Hepatocyte (in vitro differentiated cells): ENCODE data around the gene SGTA. TPM values are rescaled to one million over a fixed set of nuclear protein-coding genes. Genes with fewer than 3 reads are reported as not detected.

Experiments
- DNase-seq: peaks from one replicate; pipeline ENCODE4 v3.0.0-alpha.2; 2016; ENCODE audit warnings: low spot score
- H2AFZ ChIP-seq: fragments of 200-600 bp; sonication (generic); 2 replicates; pipeline ENCODE4 v1.6.0; 2016; ENCODE audit warnings: antibody characterized with exemption, mild to moderate bottlenecking
- H3K27ac ChIP-seq: fragments of 200-600 bp; sonication (generic); 2 replicates; pipeline ENCODE4 v1.5.1; 2016; ENCODE audit warnings: mild to moderate bottlenecking
- H3K27me3 ChIP-seq: fragments of 200-600 bp; sonication (generic); 2 replicates; pipeline ENCODE4 v1.6.1; 2016
- H3K36me3 ChIP-seq: fragments of 200-600 bp; sonication (generic); replicated peaks from 2 replicates; pipeline ENCODE4 v1.5.1; 2016; ENCODE audit warnings: low read depth; ENCODE audit not compliant: insufficient read depth
- H3K4me1 ChIP-seq: fragments of 200-600 bp; sonication (generic); 2 replicates; pipeline ENCODE4 v1.5.1; 2016; ENCODE audit warnings: mild to moderate bottlenecking, moderate library complexity; ENCODE audit not compliant: insufficient read depth
- H3K4me2 ChIP-seq: fragments of 200-600 bp; sonication (generic); 2 replicates; pipeline ENCODE4 v1.6.0; 2016
- H3K4me3 ChIP-seq: fragments of 200-600 bp; sonication (generic); 2 replicates; pipeline ENCODE4 v1.5.1; 2016; ENCODE audit warnings: mild to moderate bottlenecking
- H3K79me2 ChIP-seq: fragments of 200-600 bp; sonication (generic); 2 replicates; pipeline ENCODE4 v1.6.0; 2017; ENCODE audit warnings: mild to moderate bottlenecking
- H3K9me2 ChIP-seq: fragments of 200-600 bp; sonication (generic); replicated peaks from 2 replicates; pipeline ENCODE4 v1.6.0; 2017; ENCODE audit warnings: mild to moderate bottlenecking; ENCODE audit not compliant: insufficient read depth
- H3K9me3 ChIP-seq: fragments of 200-600 bp; sonication (generic); 2 replicates; pipeline ENCODE4 v1.5.1; 2016; ENCODE audit warnings: low read depth, mild to moderate bottlenecking
- H4K20me1 ChIP-seq: fragments of 200-600 bp; sonication (generic); 2 replicates; pipeline ENCODE4 v1.6.0; 2016; ENCODE audit warnings: mild to moderate bottlenecking; ENCODE audit not compliant: insufficient read depth, poor library complexity, severe bottlenecking
- CTCF ChIP-seq: fragments of 200-600 bp; sonication (generic); IDR thresholded peaks from 2 replicates; pipeline ENCODE4 v1.5.1; 2016; ENCODE audit warnings: antibody characterized with exemption, mild to moderate bottlenecking; ENCODE audit not compliant: poor library complexity
- EZH2 ChIP-seq: fragments of 200-600 bp; sonication (generic); IDR thresholded peaks from 2 replicates; pipeline ENCODE4 v1.6.1; 2016; ENCODE audit warnings: antibody characterized with exemption, mild to moderate bottlenecking, borderline replicate concordance
- EZH2phosphoT487 ChIP-seq: fragments of 200-600 bp; sonication (generic); IDR thresholded peaks from one replicate; pipeline ENCODE4 v1.6.1; 2018; ENCODE audit warnings: antibody characterized with exemption, mild to moderate bottlenecking, low read depth, moderate library complexity; ENCODE audit not compliant: unreplicated experiment, severe bottlenecking
- WGBS: methylation state at CpG from one replicate; pipeline ENCODE4 v1.1.6; 2016; ENCODE audit warnings: low lambda C conversion rate; ENCODE audit errors: missing lambda C conversion rate; 5-methylcytosine and 5-hydroxymethylcytosine counted together
- polyA plus RNA-seq: library from polyadenylated mRNA; unstranded; fragments of >200 nt; fragmentation: Nextera tagmentation; extraction: Ambion mirVana; gene quantifications from 2 replicates; pipeline ENCODE4 v1.2.1, GENCODE V29; 2016
- total RNA-seq: library from RNA; depleted of rRNA; stranded (reverse); fragments of >200 nt; gene quantifications from 2 replicates; pipeline ENCODE4 v1.2.3, GENCODE V29; 2014

The SGTA gene
- total and polyA plus RNA-seq, 2 experiments from 2014 or later, result 37.4 to 62.8 TPM

GRCh38 chr19:2805991-2806649 is 23.0 kb upstream of the SGTA start:
- no peaks in the 10 kb centered on the region for H3K9me3 ChIP-seq
- no peaks in the 10 kb centered on the region for H4K20me1 ChIP-seq
- no peak overlapping the region for H3K4me3 ChIP-seq
- no peaks in the 10 kb centered on the region for H3K27me3 ChIP-seq
- H3K4me1 ChIP-seq, result no peaks in the 10 kb centered on the region
- no peaks in the 10 kb centered on the region for H3K36me3 ChIP-seq
- no peaks in the 10 kb centered on the region for H3K79me2 ChIP-seq
- H3K27ac ChIP-seq, result no peak overlapping the region
- no peak for DNase-seq
- H3K9me2 ChIP-seq, result no peaks in the 10 kb centered on the region
- H2AFZ ChIP-seq, result no peak overlapping the region
- no peak for TF ChIP-seq CTCF
- TF ChIP-seq EZH2, result no peak
- TF ChIP-seq EZH2phosphoT487, result no peak
- H3K4me2 ChIP-seq, result no peak overlapping the region
- 97% methylated on average over 20 of the region's 23 CpGs for WGBS

GRCh38 chr19:2805261-2805900 is 22.3 kb upstream of the SGTA start:
- Histone ChIP-seq H3K4me3 (no peak overlapping the region), H3K27me3 (no peaks in the 10 kb centered on the region), H3K36me3 (no peaks in the 10 kb centered on the region), H3K27ac (no peak overlapping the region), H3K4me1 (no peaks in the 10 kb centered on the region), H2AFZ (no peak overlapping the region), H3K4me2 (no peak overlapping the region), H4K20me1 (no peaks in the 10 kb centered on the region), H3K79me2 (no peaks in the 10 kb centered on the region), H3K9me2 (no peaks in the 10 kb centered on the region), H3K9me3 (no peaks in the 10 kb centered on the region)
- 97% methylated on average over 20 of the region's 28 CpGs for WGBS
- TF ChIP-seq EZH2, result no peak
- no peak for TF ChIP-seq EZH2phosphoT487
- TF ChIP-seq CTCF, result no peak
- DNase-seq, result no peak

GRCh38 chr19:2804156-2805004 is 21.3 kb upstream of the SGTA start:
- DNase-seq, result no peak
- Histone ChIP-seq H3K4me3 (no peak overlapping the region), H3K27me3 (no peaks in the 10 kb centered on the region), H3K9me3 (no peaks in the 10 kb centered on the region), H4K20me1 (no peaks in the 10 kb centered on the region), H3K4me1 (no peaks in the 10 kb centered on the region), H3K79me2 (no peaks in the 10 kb centered on the region), H3K4me2 (no peak overlapping the region), H3K9me2 (no peaks in the 10 kb centered on the region), H3K36me3 (no peaks in the 10 kb centered on the region), H3K27ac (no peak overlapping the region), H2AFZ (no peak overlapping the region)
- WGBS, result 94% methylated on average over 22 of the region's 27 CpGs
- TF ChIP-seq CTCF (no peak), EZH2phosphoT487 (no peak), EZH2 (no peak)
